ENCODE measurements around the gene POR.
"Not testable (repeated sequence)": the region's sequence is repeated elsewhere in the genome, so short reads cannot be mapped to it uniquely, and the experiment has no call there.

Gene POR

GRCh38 chr7:75993689-75994387 lies 78.9 kb downstream of the POR start:
- no peak for DNase-seq

- DNase-seq = peak; percentile 89 to 97
Measured at GRCh38 chr7:75994388-75995051, 79.6 kb downstream of the POR start, which contains the start of gene TMEM120A. Gene TMEM120A, minus strand, starts transcription at chr7:75994595. Its CDS starts 25 bp downstream, at chr7:75994570.

GRCh38 chr7:75995052-75995471 lies 80.1 kb downstream of the POR start:
- DNase-seq = no peak

GRCh38 chr7:75995996-75996395 lies 81.0 kb downstream of the POR start:
- DNase-seq = no peak

- no peak for DNase-seq
Measured at GRCh38 chr7:75996476-75996875, 81.5 kb downstream of the POR start.

GRCh38 chr7:75998038-75998437 lies 83.1 kb downstream of the POR start:
- no peak for DNase-seq

GRCh38 chr7:76000566-76000965 lies 85.6 kb downstream of the POR start:
- no peak for DNase-seq

- DNase-seq = no peak
Measured at GRCh38 chr7:76002139-76002538, 87.2 kb downstream of the POR start.

GRCh38 chr7:76002822-76003221 lies 87.9 kb downstream of the POR start:
- no peak for DNase-seq

- no peak for DNase-seq
Measured at GRCh38 chr7:76003351-76003750, 88.4 kb downstream of the POR start.

GRCh38 chr7:76005004-76005403 lies 90.0 kb downstream of the POR start:
- not testable (repeated sequence) for DNase-seq

GRCh38 chr7:76008156-76008687 lies 93.3 kb downstream of the POR start:
- no peak for DNase-seq

GRCh38 chr7:76009672-76010600 lies 95.0 kb downstream of the POR start:
- DNase-seq = no peak

GRCh38 chr7:76011442-76011861 lies 96.5 kb downstream of the POR start:
- no peak for DNase-seq

- no peak for DNase-seq
Measured at GRCh38 chr7:76016191-76016947, 101.4 kb downstream of the POR start.

- not testable (repeated sequence) for DNase-seq
Measured at GRCh38 chr7:76018520-76018919, 103.6 kb downstream of the POR start.

- peak; percentile 46 to 64 for DNase-seq
Measured at GRCh38 chr7:76020031-76020714, 105.2 kb downstream of the POR start.

GRCh38 chr7:76022026-76022780 lies 107.2 kb downstream of the POR start:
- DNase-seq = no peak

- no peak for DNase-seq
Measured at GRCh38 chr7:76023002-76023401, 108.0 kb downstream of the POR start.

GRCh38 chr7:76029682-76030081 lies 114.7 kb downstream of the POR start:
- DNase-seq = not testable (repeated sequence)

GRCh38 chr7:76031964-76032363 lies 117.0 kb downstream of the POR start:
- no peak for DNase-seq

All from stimulated activated CD4-positive, alpha-beta T cell treated with anti-CD3 and anti-CD28 coated beads, Interleukin-4, amount 100 ng/mL, for 4 hours (primary cell).